ENCODE measurements around the gene NTNG1. TPM values are rescaled to one million over a fixed set of nuclear protein-coding genes. Genes with fewer than 3 reads are reported as not detected.

Gene NTNG1
- total and polyA plus RNA-seq, 2 of the 13 experiments (the other 11 are each of a cell fraction or from before 2014, with no cell fraction given), result not detected

DNA sequence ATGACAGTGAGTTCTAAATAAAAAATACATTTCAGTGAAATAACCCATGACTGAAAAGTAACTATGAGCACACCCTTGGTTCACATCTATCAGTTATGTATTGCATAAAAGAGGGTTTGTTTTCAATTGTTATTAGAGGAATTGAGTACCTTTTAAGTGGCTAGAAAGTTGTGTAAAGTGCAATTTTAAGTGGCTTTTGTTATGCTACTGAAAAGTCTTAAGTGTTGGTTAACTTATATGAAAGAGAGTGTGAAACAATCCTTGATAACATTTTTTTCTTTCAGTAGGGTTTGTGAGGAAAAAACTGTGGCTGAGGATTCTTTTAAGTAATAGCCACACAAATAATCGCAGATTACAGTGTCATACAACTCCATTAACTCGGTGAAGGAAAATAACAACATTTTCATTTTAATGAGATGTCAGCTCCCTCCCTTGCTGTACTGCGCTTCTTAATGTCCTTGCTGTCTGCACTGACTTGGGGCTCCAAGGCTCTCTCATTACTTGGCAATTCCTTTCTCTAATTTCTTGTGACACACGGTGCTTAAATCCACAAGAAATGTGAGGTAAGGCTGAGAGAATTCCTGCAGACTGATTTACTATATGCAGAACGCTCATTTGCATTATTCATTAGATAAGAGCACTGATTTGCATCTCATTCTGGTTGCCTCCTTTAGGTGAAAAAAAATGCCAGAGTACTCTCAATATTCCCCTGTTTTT, 40.6 kb downstream of the NTNG1 start:
- no peak overlapping the region for H3K4me3 ChIP-seq (replicated peaks in 1 of 3; ENCODE audit: insufficient read depth in 1 of 3, low read depth in 2 of 3, low read length in 3 of 3)
- no peak for DNase-seq (ENCODE audit: low spot score)
- no peaks in the 10 kb centered on the region for H4K20me1 ChIP-seq (ENCODE audit: insufficient read depth, low read length)
- intact Hi-C loops (cut with micrococcal nuclease; ENCODE audit: unreplicated experiment), result no loop called here
- 3% methylated on average over 4 of the region's 5 CpGs for WGBS (ENCODE audit: low lambda C conversion rate)
- ChIA-PET CTCF (ENCODE audit: low intra/inter-chr PET ratio, low total read pairs) (no interaction called here), POLR2A (no interaction called here)
- no peak overlapping the region for H3K27ac ChIP-seq (ENCODE audit: extremely low read length, insufficient read depth, low read length)
- H3K4me1 ChIP-seq (ENCODE audit: insufficient read depth, low read length), result no peaks in the 10 kb centered on the region
- TF ChIP-seq ZNF724P (CRISPR knock-in tag; IDR thresholded peaks at IDR 0.05; ENCODE audit: borderline replicate concordance), result no peak
- ATAC-seq, result no peak
- H2AFZ ChIP-seq (ENCODE audit: low read length), result no peak overlapping the region
- no peak overlapping the region for H3K4me2 ChIP-seq (ENCODE audit: low read depth, low read length)
- H3K9ac ChIP-seq (ENCODE audit: insufficient read depth, low read depth, low read length), result no peak overlapping the region
- H3K79me2 ChIP-seq (ENCODE audit: insufficient read depth, low read length), result no peaks in the 10 kb centered on the region
- BruUV-seq (replicated peaks), result no TSS peak
- no peaks in the 10 kb centered on the region for H3K27me3 ChIP-seq (ENCODE audit: control insufficient read depth in 1 of 2, insufficient read depth in 2 of 2, low read length in 2 of 2)
- no peaks in the 10 kb centered on the region for H3K9me3 ChIP-seq (ENCODE audit: low read length)
- in situ Hi-C loops (cut with HindIII; ENCODE audit: extremely low pct_ligation_motif_present, low pct_unique_long_range_greater_than_20kb), result no loop called here
- no peaks in the 10 kb centered on the region for H3K36me3 ChIP-seq (replicated peaks in 1 of 2; ENCODE audit: control insufficient read depth in 1 of 2, insufficient read depth in 2 of 2, low read length in 2 of 2)
- FAIRE-seq, result no peak

GRCh38 chr1:107183011-107183410, 42.2 kb downstream of the NTNG1 start:
- no peak for ATAC-seq
- no peak for DNase-seq (ENCODE audit: low spot score)
- Histone ChIP-seq H3K79me2 (ENCODE audit: insufficient read depth, low read length) (no peaks in the 10 kb centered on the region), H3K9me3 (ENCODE audit: low read length) (no peaks in the 10 kb centered on the region), H3K4me1 (ENCODE audit: insufficient read depth, low read length) (no peaks in the 10 kb centered on the region), H3K4me2 (ENCODE audit: low read depth, low read length) (no peak overlapping the region), H3K27me3 (ENCODE audit: control insufficient read depth in 1 of 2, insufficient read depth in 2 of 2, low read length in 2 of 2) (no peaks in the 10 kb centered on the region), H2AFZ (ENCODE audit: low read length) (no peak overlapping the region), H3K9ac (ENCODE audit: insufficient read depth, low read depth, low read length) (no peak overlapping the region), H3K27ac (ENCODE audit: extremely low read length, insufficient read depth, low read length) (no peak overlapping the region), H4K20me1 (ENCODE audit: insufficient read depth, low read length) (no peaks in the 10 kb centered on the region), H3K4me3 (replicated peaks in 1 of 3; ENCODE audit: insufficient read depth in 1 of 3, low read depth in 2 of 3, low read length in 3 of 3) (no peak overlapping the region), H3K36me3 (replicated peaks in 1 of 2; ENCODE audit: control insufficient read depth in 1 of 2, insufficient read depth in 2 of 2, low read length in 2 of 2) (no peaks in the 10 kb centered on the region)
- no TSS peak for BruUV-seq (replicated peaks)
- in situ Hi-C loops (cut with HindIII; ENCODE audit: extremely low pct_ligation_motif_present, low pct_unique_long_range_greater_than_20kb) (no loop called here), intact Hi-C loops (cut with micrococcal nuclease; ENCODE audit: unreplicated experiment) (no loop called here)
- WGBS (ENCODE audit: low lambda C conversion rate), result 7% methylated on average over 4 of the region's 4 CpGs
- ChIA-PET CTCF (ENCODE audit: low intra/inter-chr PET ratio, low total read pairs) (no interaction called here), POLR2A (no interaction called here)
- FAIRE-seq, result no peak
- TF ChIP-seq MTF2 (CRISPR knock-in tag; IDR thresholded peaks at IDR 0.05; ENCODE audit: borderline replicate concordance) (no peak), PHB2 (IDR thresholded peaks at IDR 0.05; ENCODE audit: partially characterized antibody) (no peak), JUND (CRISPR knock-in tag; IDR thresholded peaks at IDR 0.05) (no peak), REPIN1 (CRISPR knock-in tag; IDR thresholded peaks at IDR 0.05; ENCODE audit: borderline replicate concordance, low read depth) (no peak), SNAI1 (CRISPR knock-in tag; IDR thresholded peaks at IDR 0.05; ENCODE audit: borderline replicate concordance) (no peak), ZBTB20 (CRISPR knock-in tag; IDR thresholded peaks at IDR 0.05; ENCODE audit: borderline replicate concordance, low read depth) (no peak), ZNF629 (CRISPR knock-in tag; conservative IDR thresholded peaks at IDR 0.05) (no peak), FOXO1 (CRISPR knock-in tag; IDR thresholded peaks at IDR 0.05) (no peak), STAG1 (CRISPR knock-in tag; IDR thresholded peaks at IDR 0.05) (no peak), CBX2 (IDR thresholded peaks at IDR 0.05; ENCODE audit: low read depth, low read length) (no peak), CBX2 (CRISPR knock-in tag; IDR thresholded peaks at IDR 0.05; ENCODE audit: low read depth) (no peak), NFYB (CRISPR knock-in tag; IDR thresholded peaks at IDR 0.05) (no peak)
